ENCODE measurements around the gene SRL. TPM values are rescaled to one million over a fixed set of nuclear protein-coding genes. Genes with fewer than 3 reads are reported as not detected.
"Not testable (repeated sequence)": the region's sequence is repeated elsewhere in the genome, so short reads cannot be mapped to it uniquely, and the experiment has no call there.

SRL gene
- total and polyA plus RNA-seq, 2 donors, result 1.1 to 1.4 TPM

DNA sequence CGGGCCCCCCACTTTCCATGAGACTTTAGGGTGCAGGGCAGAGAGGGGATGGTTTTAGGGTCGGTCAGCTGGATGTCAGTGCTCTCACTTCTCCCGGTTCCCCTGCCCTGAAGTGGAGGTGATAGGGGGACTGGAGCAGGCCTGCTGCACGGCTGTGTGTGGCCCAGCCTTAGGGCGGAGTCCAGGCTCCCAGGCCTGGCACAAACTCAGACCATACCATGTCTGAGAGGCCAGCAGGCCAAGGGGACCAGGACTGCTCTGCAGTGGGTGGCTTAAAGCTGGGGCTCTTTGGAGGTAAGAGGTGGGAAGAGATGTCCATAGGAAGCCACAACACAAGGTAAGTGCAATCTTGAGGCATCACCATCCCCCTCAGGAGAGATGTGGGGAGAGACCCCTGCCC lies 22.7 kb upstream of the SRL start:
- no peak for DNase-seq (ENCODE audit: low read depth in 6 of 9, low spot score in 9 of 9)
- H3K27ac ChIP-seq (ENCODE audit: low read depth in 1 of 2, low read length in 1 of 2), result no peak overlapping the region
- 97% methylated on average over 5 of the region's 5 CpGs for WGBS
- peaks cover 0 to 5% of the 10 kb centered on the region in 2 donors for H3K4me1 ChIP-seq (ENCODE audit: control insufficient read depth in 2 of 2, insufficient read depth in 2 of 2, low read length in 2 of 2)
- no peaks in the 10 kb centered on the region for H3K27me3 ChIP-seq (ENCODE audit: control insufficient read depth in 2 of 2, insufficient read depth in 1 of 2, low read length in 1 of 2)
- no peak overlapping the region for H3K4me3 ChIP-seq (ENCODE audit: low read length in 2 of 2)
- H3K9me3 ChIP-seq (ENCODE audit: control insufficient read depth in 2 of 2, insufficient read depth in 1 of 2, low read length in 1 of 2), result peaks cover 0 to 5% of the 10 kb centered on the region in 2 donors
- peaks cover 34% of the 10 kb centered on the region in 2 donors for H3K36me3 ChIP-seq (ENCODE audit: control insufficient read depth in 2 of 2, insufficient read depth in 2 of 2, low read length in 1 of 2)

DNA sequence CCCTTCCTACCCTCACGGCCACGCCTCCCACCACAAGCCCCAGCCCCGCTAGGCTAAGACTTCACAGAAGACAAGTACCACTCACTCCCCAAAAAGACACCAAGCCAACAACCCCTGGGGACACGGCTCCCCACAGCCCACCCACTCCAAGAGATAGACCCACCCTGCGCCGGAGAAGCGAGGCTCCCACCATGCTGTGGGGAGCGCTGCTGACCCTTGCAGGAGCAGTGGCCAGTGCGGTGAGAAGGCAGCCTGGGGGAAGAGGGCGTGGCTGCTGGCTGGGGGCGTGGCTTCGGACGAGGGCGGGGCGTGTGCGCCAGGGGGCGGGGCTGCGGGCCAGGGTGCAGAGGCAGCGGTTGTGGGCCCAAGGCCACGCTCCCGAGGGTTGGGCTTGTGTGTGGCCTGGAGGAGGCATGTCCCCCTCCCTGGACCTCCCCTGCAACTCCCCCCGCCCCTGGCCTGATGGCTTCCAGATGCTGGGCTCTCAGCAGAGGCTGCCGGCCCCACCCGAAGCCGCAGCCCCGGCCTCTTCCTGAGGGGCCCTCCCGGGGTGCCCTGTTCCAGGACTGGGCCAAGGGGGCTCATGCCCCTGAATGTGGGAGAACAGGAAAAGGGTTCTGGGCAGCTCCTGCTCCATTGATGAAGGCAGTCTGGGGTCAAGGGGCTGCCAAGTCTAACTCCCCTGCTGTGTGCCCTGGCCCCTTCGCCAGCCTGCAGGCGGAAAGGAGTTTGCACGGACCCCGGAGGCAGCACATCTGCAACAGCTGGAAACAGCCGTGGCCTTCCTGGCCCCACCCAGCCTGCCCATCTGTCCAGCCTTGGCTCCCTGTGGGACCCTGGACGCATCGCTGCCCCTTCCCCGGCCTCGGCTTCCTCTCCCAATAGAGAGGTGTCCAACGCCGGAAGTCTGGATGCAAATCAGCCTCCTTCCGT lies 21.9 kb upstream of the SRL start:
- Histone ChIP-seq H3K4me3 (ENCODE audit: low read length in 2 of 2) (no peak overlapping the region), H3K4me1 (ENCODE audit: control insufficient read depth in 2 of 2, insufficient read depth in 2 of 2, low read length in 2 of 2) (peaks cover 0 to 5% of the 10 kb centered on the region in 2 donors), H3K36me3 (ENCODE audit: control insufficient read depth in 2 of 2, insufficient read depth in 2 of 2, low read length in 1 of 2) (peaks cover 36 to 40% of the 10 kb centered on the region in 2 donors), H3K27ac (ENCODE audit: low read depth in 1 of 2, low read length in 1 of 2) (no peak overlapping the region), H3K27me3 (ENCODE audit: control insufficient read depth in 2 of 2, insufficient read depth in 1 of 2, low read length in 1 of 2) (no peaks in the 10 kb centered on the region), H3K9me3 (ENCODE audit: control insufficient read depth in 2 of 2, insufficient read depth in 1 of 2, low read length in 1 of 2) (peaks cover 0 to 5% of the 10 kb centered on the region in 2 donors)
- 92% methylated on average over 39 of the region's 39 CpGs for WGBS
- no peak for DNase-seq (ENCODE audit: low read depth in 6 of 9, low spot score in 9 of 9)

DNA sequence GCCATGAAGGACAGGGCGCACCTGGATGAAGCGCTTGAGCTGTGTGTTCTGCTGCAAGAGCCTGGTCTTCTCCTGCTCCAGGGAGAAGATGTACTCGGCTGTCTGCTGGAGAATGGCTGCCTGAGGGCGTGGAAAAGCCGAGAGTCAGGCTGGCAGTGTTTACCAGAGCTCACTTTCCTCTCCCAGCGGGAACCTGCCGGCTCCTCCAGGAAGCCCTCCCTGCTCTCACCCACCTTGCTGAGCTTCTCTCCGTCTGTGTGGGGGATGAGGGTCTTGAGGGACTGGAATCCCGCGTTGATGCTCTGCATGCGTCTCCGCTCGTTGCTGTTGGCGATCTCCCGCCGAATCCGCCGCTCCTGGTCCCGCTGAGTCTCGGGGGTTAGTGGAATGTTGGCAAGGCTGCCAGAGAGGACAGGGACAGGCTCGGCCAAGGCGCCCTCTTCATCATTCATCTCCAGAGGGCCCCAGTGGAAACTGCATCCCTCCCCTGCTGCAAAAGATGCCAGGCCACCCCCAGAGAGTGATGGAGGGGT lies 20.5 kb upstream of the SRL start:
- Histone ChIP-seq H3K4me1 (ENCODE audit: control insufficient read depth in 2 of 2, insufficient read depth in 2 of 2, low read length in 2 of 2) (peaks cover 0 to 5% of the 10 kb centered on the region in 2 donors), H3K9me3 (ENCODE audit: control insufficient read depth in 2 of 2, insufficient read depth in 1 of 2, low read length in 1 of 2) (peaks cover 0 to 5% of the 10 kb centered on the region in 2 donors), H3K27me3 (ENCODE audit: control insufficient read depth in 2 of 2, insufficient read depth in 1 of 2, low read length in 1 of 2) (no peaks in the 10 kb centered on the region), H3K27ac (ENCODE audit: low read depth in 1 of 2, low read length in 1 of 2) (no peak overlapping the region), H3K36me3 (ENCODE audit: control insufficient read depth in 2 of 2, insufficient read depth in 2 of 2, low read length in 1 of 2) (peaks cover 46 to 51% of the 10 kb centered on the region in 2 donors), H3K4me3 (ENCODE audit: low read length in 2 of 2) (no peak overlapping the region)
- no peak for DNase-seq (ENCODE audit: low read depth in 6 of 9, low spot score in 9 of 9)
- 98% methylated on average over 22 of the region's 22 CpGs for WGBS

DNA sequence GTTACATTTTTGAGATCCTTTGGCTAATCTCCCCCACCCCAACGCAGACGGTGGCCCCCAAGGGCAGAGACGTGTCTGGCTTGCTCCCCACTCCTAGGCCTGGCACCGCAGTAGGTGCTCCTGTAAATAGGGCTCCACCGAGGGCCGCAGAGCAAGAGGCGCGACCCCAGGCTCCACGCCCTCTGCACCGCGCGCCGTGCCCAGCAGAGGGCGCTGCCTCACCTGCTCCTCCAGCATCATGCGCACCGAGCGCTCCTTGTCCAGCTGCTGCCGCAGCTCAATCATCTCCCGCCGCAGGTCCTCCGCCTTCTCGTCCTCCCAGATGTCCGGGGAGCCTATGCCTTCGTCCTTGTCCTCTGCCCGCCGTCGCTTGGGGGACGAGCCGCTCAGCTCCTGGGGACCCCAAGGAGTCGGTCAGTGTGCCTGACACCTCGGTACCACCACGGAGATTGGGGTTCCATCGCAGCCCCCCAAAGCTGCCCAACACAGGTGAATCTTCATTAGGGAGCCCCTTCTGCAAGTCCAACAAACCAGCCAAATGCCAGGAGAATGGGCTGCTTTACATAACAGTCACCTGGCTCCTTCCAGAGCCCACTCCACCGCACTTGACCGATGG lies 19.8 kb upstream of the SRL start:
- WGBS, result 96% methylated on average over 35 of the region's 35 CpGs
- Histone ChIP-seq H3K9me3 (ENCODE audit: control insufficient read depth in 2 of 2, insufficient read depth in 1 of 2, low read length in 1 of 2) (peaks cover 0 to 5% of the 10 kb centered on the region in 2 donors), H3K36me3 (ENCODE audit: control insufficient read depth in 2 of 2, insufficient read depth in 2 of 2, low read length in 1 of 2) (peaks cover 49 to 52% of the 10 kb centered on the region in 2 donors), H3K4me1 (ENCODE audit: control insufficient read depth in 2 of 2, insufficient read depth in 2 of 2, low read length in 2 of 2) (peaks cover 0 to 5% of the 10 kb centered on the region in 2 donors), H3K27ac (ENCODE audit: low read depth in 1 of 2, low read length in 1 of 2) (no peak overlapping the region), H3K4me3 (ENCODE audit: low read length in 2 of 2) (no peak overlapping the region), H3K27me3 (ENCODE audit: control insufficient read depth in 2 of 2, insufficient read depth in 1 of 2, low read length in 1 of 2) (no peaks in the 10 kb centered on the region)
- peak in 1 of 9 donors; percentile 37 for DNase-seq (ENCODE audit: low read depth in 6 of 9, low spot score in 9 of 9)

DNA sequence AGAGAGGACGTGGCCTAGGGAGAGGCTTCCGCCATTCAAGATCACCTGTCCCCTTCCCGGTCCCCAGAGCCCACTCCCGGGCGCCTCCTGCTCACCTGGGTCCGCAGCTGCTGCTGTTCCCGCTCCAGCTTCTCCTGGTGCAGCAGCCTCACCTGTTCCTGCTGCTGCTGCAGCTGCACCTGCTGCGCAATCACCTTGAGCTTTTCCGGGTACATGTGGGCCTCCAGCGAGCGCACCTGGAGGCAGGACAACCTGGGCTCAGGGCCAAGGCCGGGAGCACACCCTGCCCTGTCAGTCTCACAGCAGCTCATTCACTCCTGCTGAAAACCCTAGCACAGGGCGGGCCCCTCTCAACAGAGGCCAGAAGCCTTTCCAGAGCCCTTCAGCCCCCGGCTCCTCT lies 18.5 kb upstream of the SRL start:
- no peak for DNase-seq (ENCODE audit: low read depth in 6 of 9, low spot score in 9 of 9)
- no peak overlapping the region for H3K27ac ChIP-seq (ENCODE audit: low read depth in 1 of 2, low read length in 1 of 2)
- peaks cover 47 to 55% of the 10 kb centered on the region in 2 donors for H3K36me3 ChIP-seq (ENCODE audit: control insufficient read depth in 2 of 2, insufficient read depth in 2 of 2, low read length in 1 of 2)
- H3K4me1 ChIP-seq (ENCODE audit: control insufficient read depth in 2 of 2, insufficient read depth in 2 of 2, low read length in 2 of 2), result peaks cover 0 to 5% of the 10 kb centered on the region in 2 donors
- peaks cover 0 to 5% of the 10 kb centered on the region in 2 donors for H3K9me3 ChIP-seq (ENCODE audit: control insufficient read depth in 2 of 2, insufficient read depth in 1 of 2, low read length in 1 of 2)
- H3K4me3 ChIP-seq (ENCODE audit: low read length in 2 of 2), result no peak overlapping the region
- no peaks in the 10 kb centered on the region for H3K27me3 ChIP-seq (ENCODE audit: control insufficient read depth in 2 of 2, insufficient read depth in 1 of 2, low read length in 1 of 2)
- WGBS, result 96% methylated on average over 14 of the region's 14 CpGs

DNA sequence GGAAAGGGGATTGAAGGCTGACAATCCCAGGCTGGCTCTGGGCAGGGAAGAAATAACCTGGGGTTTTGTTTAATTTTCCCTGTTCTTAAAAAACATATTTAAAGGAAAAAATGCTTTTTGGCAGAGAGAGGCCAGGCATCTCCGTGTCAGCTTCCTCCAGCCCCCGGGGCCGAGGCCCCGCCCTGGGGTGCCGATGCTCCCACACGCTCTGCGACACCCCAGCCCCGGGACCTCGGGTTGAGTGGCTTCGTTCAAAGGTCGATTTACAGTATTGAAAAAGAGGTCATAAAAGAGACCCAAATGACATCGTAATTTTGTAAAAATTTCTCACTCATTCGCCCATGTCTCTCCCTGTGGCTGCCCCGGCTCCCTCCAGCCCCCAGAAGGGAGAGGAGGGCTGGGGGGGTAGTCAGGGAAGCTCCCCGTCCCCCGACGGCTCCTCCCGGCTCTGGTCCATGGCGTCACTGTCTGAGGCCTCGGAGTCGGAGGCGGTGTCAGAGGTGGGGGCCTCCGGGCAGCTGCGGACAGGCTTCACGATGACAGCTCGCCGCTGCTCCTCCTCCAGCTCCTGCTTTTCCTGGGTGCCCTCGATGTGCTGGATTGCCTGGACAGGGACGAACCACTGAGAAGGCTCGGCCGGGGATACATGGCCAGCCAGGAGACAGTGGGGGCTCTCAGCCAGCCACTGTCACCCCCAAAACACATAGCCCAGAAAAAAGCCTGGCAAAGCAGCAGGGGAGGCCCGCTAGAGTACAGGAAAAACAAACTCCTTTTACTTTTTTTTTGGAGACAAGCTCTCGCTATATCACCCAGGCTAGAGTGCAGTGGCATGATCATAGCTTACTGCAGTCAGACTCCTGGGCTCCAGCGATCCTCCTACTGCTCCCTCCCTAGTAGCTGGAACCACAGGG lies 16.0 kb upstream of the SRL start:
- Histone ChIP-seq H3K36me3 (ENCODE audit: control insufficient read depth in 2 of 2, insufficient read depth in 2 of 2, low read length in 1 of 2) (peaks cover 42 to 52% of the 10 kb centered on the region in 2 donors), H3K27me3 (ENCODE audit: control insufficient read depth in 2 of 2, insufficient read depth in 1 of 2, low read length in 1 of 2) (no peaks in the 10 kb centered on the region), H3K27ac (ENCODE audit: low read depth in 1 of 2, low read length in 1 of 2) (no peak overlapping the region), H3K9me3 (ENCODE audit: control insufficient read depth in 2 of 2, insufficient read depth in 1 of 2, low read length in 1 of 2) (peaks cover 0 to 10% of the 10 kb centered on the region in 2 donors), H3K4me3 (ENCODE audit: low read length in 2 of 2) (no peak overlapping the region), H3K4me1 (ENCODE audit: control insufficient read depth in 2 of 2, insufficient read depth in 2 of 2, low read length in 2 of 2) (peaks cover 2 to 8% of the 10 kb centered on the region in 2 donors)
- 95% methylated on average over 34 of the region's 34 CpGs for WGBS
- DNase-seq (ENCODE audit: low read depth in 6 of 9, low spot score in 9 of 9), result no peak

DNA sequence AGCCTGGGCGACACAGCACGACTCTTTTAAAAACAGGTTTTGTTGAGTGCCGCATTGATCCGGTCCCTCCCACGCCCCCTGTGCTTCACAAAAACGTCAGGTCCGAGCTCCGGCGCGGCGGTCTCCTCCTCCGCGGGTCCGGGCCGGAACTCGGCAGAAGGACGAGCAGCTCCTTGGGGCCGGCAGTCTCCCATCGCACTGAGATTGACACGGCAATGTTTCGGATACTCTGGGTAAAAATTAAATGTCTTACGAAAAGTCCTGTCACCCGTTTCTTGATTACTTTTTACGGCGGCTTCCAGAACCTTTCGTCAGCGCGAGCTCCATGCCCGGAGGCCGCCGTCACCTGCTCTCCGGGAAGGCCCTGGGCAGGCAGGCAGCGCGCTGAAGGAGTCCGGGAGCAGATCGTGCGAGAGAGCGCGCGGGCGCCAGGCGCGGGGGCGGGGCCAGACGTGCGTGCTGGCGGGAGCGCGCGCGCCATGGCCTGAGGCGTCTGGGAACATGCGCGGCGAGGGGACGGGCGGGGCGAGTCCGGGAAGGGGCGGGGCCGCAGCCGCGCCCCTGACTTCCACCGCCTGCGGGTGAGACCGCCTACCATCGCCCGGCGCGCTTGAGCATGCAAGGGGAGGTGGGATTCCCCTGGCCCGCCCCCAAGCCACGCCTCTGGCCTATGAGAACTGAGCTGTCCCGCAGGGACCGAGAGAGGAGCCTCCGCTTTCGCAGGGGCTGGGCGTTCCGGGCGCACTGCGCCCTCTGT lies 11.7 kb upstream of the SRL start:
- no peaks in the 10 kb centered on the region for H3K27me3 ChIP-seq (ENCODE audit: control insufficient read depth in 2 of 2, insufficient read depth in 1 of 2, low read length in 1 of 2)
- DNase-seq (ENCODE audit: low read depth in 6 of 9, low spot score in 9 of 9), result peak; percentile 92 to 100 (median 98)
- peaks cover 16% of the 10 kb centered on the region in 2 donors for H3K36me3 ChIP-seq (ENCODE audit: control insufficient read depth in 2 of 2, insufficient read depth in 2 of 2, low read length in 1 of 2)
- peaks cover 0 to 5% of the 10 kb centered on the region in 2 donors for H3K9me3 ChIP-seq (ENCODE audit: control insufficient read depth in 2 of 2, insufficient read depth in 1 of 2, low read length in 1 of 2)
- H3K4me1 ChIP-seq (ENCODE audit: control insufficient read depth in 2 of 2, insufficient read depth in 2 of 2, low read length in 2 of 2), result peaks cover 2 to 10% of the 10 kb centered on the region in 2 donors
- peak overlapping the region; percentile 70 to 71 for H3K4me3 ChIP-seq (ENCODE audit: low read length in 2 of 2)
- under 1% methylated on average over 80 of the region's 80 CpGs for WGBS
- H3K27ac ChIP-seq (ENCODE audit: low read depth in 1 of 2, low read length in 1 of 2), result peak overlapping the region; percentile 91 to 96

DNA sequence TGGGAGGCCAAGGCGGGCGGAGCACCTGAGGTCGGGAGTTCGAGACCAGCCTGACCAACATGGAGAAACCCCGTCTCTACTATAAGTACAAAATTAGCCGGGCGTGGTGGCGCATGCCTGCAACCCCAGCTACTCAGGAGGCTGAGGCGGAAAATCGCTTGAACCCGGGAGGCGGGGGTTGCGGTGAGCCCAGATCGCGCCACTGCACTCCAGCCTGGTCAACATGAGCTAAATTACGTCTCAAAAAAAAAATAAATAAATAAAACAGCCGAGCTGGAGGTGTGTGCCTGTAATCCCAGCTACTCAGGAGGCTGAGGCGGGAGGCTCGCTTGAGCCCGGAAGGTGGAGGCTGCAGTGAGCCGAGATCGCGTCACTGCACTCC lies 11.1 kb upstream of the SRL start:
- 65% methylated on average over 23 of the region's 23 CpGs for WGBS
- H3K36me3 ChIP-seq (ENCODE audit: control insufficient read depth in 2 of 2, insufficient read depth in 2 of 2, low read length in 1 of 2), result peaks cover 10% of the 10 kb centered on the region in 2 donors
- not testable (repeated sequence) for H3K27me3 ChIP-seq (ENCODE audit: control insufficient read depth in 2 of 2, insufficient read depth in 1 of 2, low read length in 1 of 2); DNase-seq (ENCODE audit: low read depth in 6 of 9, low spot score in 9 of 9); H3K9me3 ChIP-seq (ENCODE audit: control insufficient read depth in 2 of 2, insufficient read depth in 1 of 2, low read length in 1 of 2)
- peaks cover 2 to 10% of the 10 kb centered on the region in 2 donors for H3K4me1 ChIP-seq (ENCODE audit: control insufficient read depth in 2 of 2, insufficient read depth in 2 of 2, low read length in 2 of 2)
- peak overlapping the region; percentile 91 to 96 for H3K27ac ChIP-seq (ENCODE audit: low read depth in 1 of 2, low read length in 1 of 2)
- H3K4me3 ChIP-seq (ENCODE audit: low read length in 2 of 2), result peak overlapping the region; percentile 70 to 71
